Activated CD8-positive, alpha-beta T cell treated with anti-CD3 and anti-CD28 coated beads for 36 hours (primary cell): ENCODE results near the gene KLHL11. TPM values are rescaled to one million over a fixed set of nuclear protein-coding genes. Genes with fewer than 3 reads are reported as not detected.

Source experiments
- ATAC-seq: fragments of 200-7000 bp; cut with Tn5 transposase; one replicate; pipeline ENCODE4 v1.10.0; 2021; ENCODE audit warnings: mild to moderate bottlenecking, moderate library complexity
- CTCF ChIA-PET: fragments of 350-600 bp; sonication (Branson Sonifier 250); formaldehyde crosslinking; loops from one replicate; lab custom pipeline; 2021; ENCODE audit warnings: antibody characterized with exemption; lab: Charles Lee
- POLR2A ChIA-PET: fragments of 350-600 bp; sonication (Branson Sonifier 250); formaldehyde crosslinking; loops from one replicate; lab custom pipeline; 2021; ENCODE audit warnings: antibody characterized with exemption; lab: Charles Lee
- DNase-seq: peaks from one replicate; pipeline ENCODE4 v3.0.0-alpha.2; 2020
- H3K27ac Mint-ChIP-seq: one replicate; pipeline ENCODE4 v1.8.0; 2021; ENCODE audit warnings: mild to moderate bottlenecking, mixed read lengths
- H3K27me3 Mint-ChIP-seq: one replicate; pipeline ENCODE4 v1.8.0; 2021; ENCODE audit warnings: mixed read lengths
- H3K36me3 Mint-ChIP-seq: one replicate; pipeline ENCODE4 v1.8.0; 2021; ENCODE audit warnings: low read depth, mixed read lengths
- H3K4me1 Mint-ChIP-seq: one replicate; pipeline ENCODE4 v1.8.0; 2021; ENCODE audit warnings: low read depth, mixed read lengths
- H3K4me3 Mint-ChIP-seq: one replicate; pipeline ENCODE4 v1.8.0; 2021; ENCODE audit warnings: mild to moderate bottlenecking, moderate library complexity, mixed read lengths
- H3K9me3 Mint-ChIP-seq: one replicate; pipeline ENCODE4 v1.8.0; 2021; ENCODE audit warnings: mixed read lengths
- intact Hi-C: fragments of 100-400 bp; cut with micrococcal nuclease; formaldehyde crosslinking; loops from one replicate; pipeline ENCODE4 v1.10.0; 2022
- total RNA-seq, 2 experiments: library from RNA; stranded (reverse); gene quantifications; one replicate each; pipeline ENCODE4 v1.2.3, GENCODE V29; 2021
- TF ChIP-seq, protein P1 (sequence below): fragments of 200-600 bp; IDR thresholded peaks from one replicate; pipeline ENCODE4 v1.8.0; 2022; ENCODE audit warnings: antibody characterized with exemption, mild to moderate bottlenecking

KLHL11 gene
- total RNA-seq, 2 experiments from 2014 or later: 19.2 to 19.6 TPM

DNA sequence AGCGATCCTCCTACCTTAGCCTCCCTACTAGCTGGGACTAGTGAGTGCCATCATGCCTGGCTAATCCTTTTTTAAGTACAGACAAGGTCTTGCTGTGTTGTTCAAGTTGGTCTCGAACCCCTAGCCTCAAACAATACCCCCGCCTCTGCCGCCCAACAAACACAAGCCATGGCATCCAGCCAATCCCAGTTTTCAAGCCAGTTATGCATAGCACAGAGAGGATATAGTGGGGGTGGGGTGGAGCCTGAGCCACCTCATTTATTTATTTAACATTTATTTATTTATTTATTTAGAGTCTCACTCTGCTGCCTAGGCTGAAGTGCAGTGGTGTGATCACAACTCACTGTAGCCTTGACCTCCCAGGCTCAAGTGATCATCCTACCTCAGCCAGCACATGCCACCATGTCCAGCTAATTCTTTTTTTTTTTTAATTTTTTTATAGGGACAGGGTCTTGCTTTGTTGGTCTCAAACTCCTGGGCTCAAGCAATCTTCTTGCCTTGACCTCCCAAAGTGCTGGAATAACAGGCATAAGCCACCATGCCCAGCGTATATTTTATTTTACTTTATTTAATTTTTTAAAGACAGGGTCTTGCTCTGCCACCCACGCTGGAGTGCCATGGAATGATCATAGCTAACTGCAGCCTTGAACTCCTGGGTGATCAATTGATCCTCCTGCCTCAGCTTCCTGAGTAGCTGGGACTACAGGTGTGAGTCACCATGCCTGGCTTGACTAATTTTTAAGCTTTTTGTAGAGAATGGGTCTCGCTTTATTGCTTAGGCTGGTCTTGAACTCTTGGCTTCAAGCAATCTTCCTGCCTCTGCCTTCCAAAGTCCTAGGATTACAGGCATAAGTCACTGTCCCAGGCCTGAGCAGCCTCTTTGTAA, 26.2 kb upstream of the KLHL11 start:
- ATAC-seq (no peak), DNase-seq (no peak)
- peaks cover 38% of the 10 kb centered on the region for H3K36me3 Mint-ChIP-seq
- no peak overlapping the region for H3K27ac Mint-ChIP-seq
- ChIA-PET POLR2A (interaction anchor here (1.0 kb wide), 1 partner anchor 202 kb away, joined by 3 read pairs; no protein-coding TSS in a partner anchor), CTCF (interaction anchor here (1.1 kb wide), 1 partner anchor 26 kb away, joined by 3 read pairs; no protein-coding TSS in a partner anchor)
- H3K27me3 Mint-ChIP-seq: no peaks in the 10 kb centered on the region
- H3K4me3 Mint-ChIP-seq: no peak overlapping the region
- no peaks in the 10 kb centered on the region for H3K9me3 Mint-ChIP-seq
- intact Hi-C loops: no loop called here
- no peaks in the 10 kb centered on the region for H3K4me1 Mint-ChIP-seq
- TF ChIP-seq, protein P1, sequence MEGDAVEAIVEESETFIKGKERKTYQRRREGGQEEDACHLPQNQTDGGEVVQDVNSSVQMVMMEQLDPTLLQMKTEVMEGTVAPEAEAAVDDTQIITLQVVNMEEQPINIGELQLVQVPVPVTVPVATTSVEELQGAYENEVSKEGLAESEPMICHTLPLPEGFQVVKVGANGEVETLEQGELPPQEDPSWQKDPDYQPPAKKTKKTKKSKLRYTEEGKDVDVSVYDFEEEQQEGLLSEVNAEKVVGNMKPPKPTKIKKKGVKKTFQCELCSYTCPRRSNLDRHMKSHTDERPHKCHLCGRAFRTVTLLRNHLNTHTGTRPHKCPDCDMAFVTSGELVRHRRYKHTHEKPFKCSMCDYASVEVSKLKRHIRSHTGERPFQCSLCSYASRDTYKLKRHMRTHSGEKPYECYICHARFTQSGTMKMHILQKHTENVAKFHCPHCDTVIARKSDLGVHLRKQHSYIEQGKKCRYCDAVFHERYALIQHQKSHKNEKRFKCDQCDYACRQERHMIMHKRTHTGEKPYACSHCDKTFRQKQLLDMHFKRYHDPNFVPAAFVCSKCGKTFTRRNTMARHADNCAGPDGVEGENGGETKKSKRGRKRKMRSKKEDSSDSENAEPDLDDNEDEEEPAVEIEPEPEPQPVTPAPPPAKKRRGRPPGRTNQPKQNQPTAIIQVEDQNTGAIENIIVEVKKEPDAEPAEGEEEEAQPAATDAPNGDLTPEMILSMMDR: no peak

DNA sequence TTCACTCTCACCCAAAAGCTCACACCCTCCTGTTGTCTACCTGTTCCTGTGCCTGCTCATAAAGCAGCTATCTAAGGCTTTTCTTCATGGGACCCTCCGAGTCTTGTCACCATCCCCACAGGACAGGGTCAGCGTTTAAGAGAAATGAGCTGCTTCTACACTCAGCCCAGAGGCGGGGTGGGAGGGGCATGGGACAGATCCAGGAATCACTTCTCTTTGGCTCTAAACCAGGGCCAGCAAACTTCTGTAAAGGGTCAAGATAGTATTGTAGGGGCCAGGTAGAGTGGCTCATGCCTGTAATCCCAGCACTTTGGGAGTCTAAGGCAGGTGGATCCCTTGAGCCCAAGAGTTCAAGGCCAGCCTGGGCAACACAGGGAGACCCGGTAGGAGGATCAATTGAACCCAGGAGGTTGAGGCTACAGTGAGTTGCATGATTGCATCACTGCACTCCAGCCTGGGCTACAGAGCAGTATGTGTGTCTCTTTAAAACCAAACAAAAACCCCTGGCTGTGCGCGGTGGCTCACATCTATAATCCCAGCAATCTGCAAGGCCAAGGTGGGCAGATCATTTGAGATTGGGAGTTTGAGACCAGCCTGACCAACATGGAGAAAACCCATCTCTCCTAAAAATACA, 23.2 kb upstream of the KLHL11 start:
- Mint-ChIP-seq H3K27ac (no peak overlapping the region), H3K4me3 (no peak overlapping the region), H3K9me3 (no peaks in the 10 kb centered on the region), H3K36me3 (peaks cover 42% of the 10 kb centered on the region), H3K4me1 (no peaks in the 10 kb centered on the region), H3K27me3 (no peaks in the 10 kb centered on the region)
- DNase-seq: no peak
- TF ChIP-seq, protein P1: no peak
- CTCF ChIA-PET: interaction anchor here (1.6 kb wide), 1 partner anchor 25 kb away, joined by 3 read pairs; no protein-coding TSS in a partner anchor
- no peak for ATAC-seq
- intact Hi-C loops: no loop called here
- POLR2A ChIA-PET: interaction anchor here (1.1 kb wide), 1 partner anchor 30 kb away, joined by 3 read pairs; the partner anchor contains the start of gene ACLY

DNA sequence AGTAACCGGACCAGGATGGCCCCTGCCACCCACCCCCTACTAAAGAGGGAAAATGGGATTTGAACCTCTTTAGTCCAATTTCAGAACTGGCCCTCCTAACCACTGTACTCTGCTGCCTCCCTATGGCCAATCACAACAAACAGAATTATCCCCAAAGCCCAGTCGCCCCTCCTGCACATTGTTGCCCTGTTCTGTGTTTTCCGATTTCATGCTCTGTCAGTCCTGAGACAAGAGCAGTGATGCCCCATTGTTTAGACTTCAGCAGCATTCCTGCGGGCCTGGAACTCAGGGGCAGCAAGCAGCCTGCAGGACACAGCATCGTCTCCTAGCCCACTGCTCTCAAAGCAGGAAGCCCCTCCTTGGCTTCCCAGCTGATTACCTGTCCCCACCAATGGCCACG, 20.5 kb upstream of the KLHL11 start:
- ChIA-PET POLR2A (interaction anchor here (1.2 kb wide), 1 partner anchor 9 kb away, joined by 3 read pairs; no protein-coding TSS in a partner anchor), CTCF (interaction anchor here (0.6 to 1.5 kb wide), 4 partner anchors 10 to 99 kb away, joined by 3 to 4 read pairs (median 3); partner anchors contain the start of gene JUP)
- Mint-ChIP-seq H3K4me3 (no peak overlapping the region), H3K27me3 (no peaks in the 10 kb centered on the region), H3K9me3 (no peaks in the 10 kb centered on the region), H3K4me1 (no peaks in the 10 kb centered on the region), H3K36me3 (peaks cover 46% of the 10 kb centered on the region), H3K27ac (no peak overlapping the region)
- ATAC-seq (no peak), DNase-seq (no peak)
- intact Hi-C loops: no loop called here
- TF ChIP-seq, protein P1: peak; percentile 21

DNA sequence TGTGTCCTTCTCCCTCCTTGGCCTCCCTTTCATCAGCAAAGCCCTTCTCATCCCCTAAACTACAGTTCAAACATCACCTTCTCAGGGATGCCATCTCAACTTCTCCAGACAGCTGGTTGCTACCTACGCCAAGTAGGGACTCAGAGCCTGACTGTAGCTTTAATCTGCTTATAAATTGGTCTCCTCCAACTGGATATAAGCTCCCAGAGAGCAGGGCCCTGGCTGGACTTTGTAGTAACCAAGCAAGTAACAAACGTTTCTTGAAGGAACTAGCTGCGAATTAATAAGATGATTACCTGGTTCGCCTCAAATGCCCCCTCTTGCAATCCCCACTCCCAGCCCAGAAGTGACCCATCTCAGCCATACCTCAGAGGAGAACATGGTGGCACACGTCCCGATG, 17.5 kb upstream of the KLHL11 start:
- intact Hi-C loops: no loop called here

More for the DNA sequence above, 17.5 kb upstream of the KLHL11 start:
- TF ChIP-seq, protein P1: no peak
- ATAC-seq (no peak), DNase-seq (no peak)
- Mint-ChIP-seq H3K27ac (no peak overlapping the region), H3K4me1 (no peaks in the 10 kb centered on the region), H3K36me3 (peaks cover 49% of the 10 kb centered on the region), H3K4me3 (no peak overlapping the region), H3K27me3 (no peaks in the 10 kb centered on the region), H3K9me3 (no peaks in the 10 kb centered on the region)
- POLR2A ChIA-PET: no interaction called here
- CTCF ChIA-PET: interaction anchor here (0.6 kb wide), 1 partner anchor 8 kb away, joined by 3 read pairs; no protein-coding TSS in a partner anchor
